Type B pancreatic cell (in vitro differentiated cells): ENCODE measurements around the gene MOSPD3. TPM values are rescaled to one million over a fixed set of nuclear protein-coding genes. Genes with fewer than 3 reads are reported as not detected.

ENCODE experiments used
- DNase-seq: peaks from one replicate; pipeline ENCODE4 v3.0.0; 2021; ENCODE audit warnings: mixed read lengths; ENCODE audit not compliant: unreplicated experiment; ENCODE audit errors: extremely low spot score
- H3K27ac Mint-ChIP-seq: 2 replicates; pipeline ENCODE4 v1.8.0; 2021; ENCODE audit warnings: mild to moderate bottlenecking, mixed read lengths
- H3K27me3 Mint-ChIP-seq: 2 replicates; pipeline ENCODE4 v1.8.0; 2021; ENCODE audit warnings: mixed read lengths
- H3K36me3 Mint-ChIP-seq: 2 replicates; pipeline ENCODE4 v1.8.0; 2021; ENCODE audit warnings: mixed read lengths
- H3K4me1 Mint-ChIP-seq: one replicate; pipeline ENCODE4 v1.8.0; 2021; ENCODE audit warnings: mixed read lengths; ENCODE audit not compliant: unreplicated experiment
- H3K4me3 Mint-ChIP-seq: 2 replicates; pipeline ENCODE4 v1.8.0; 2021; ENCODE audit warnings: mild to moderate bottlenecking, mixed read lengths
- H3K9me3 Mint-ChIP-seq: 2 replicates; pipeline ENCODE4 v1.8.0; 2021; ENCODE audit warnings: mixed read lengths
- CTCF ChIP-seq: fragments of 200-600 bp; sonication (generic); conservative IDR thresholded peaks from 2 replicates; pipeline ENCODE4 v1.5.0; 2021; ENCODE audit warnings: antibody characterized with exemption, mild to moderate bottlenecking
- total RNA-seq: library from RNA; stranded (reverse); gene quantifications from 2 replicates; pipeline ENCODE4 v1.2.1, GENCODE V29; 2021; ENCODE audit warnings: low replicate concordance

The MOSPD3 gene
- total RNA-seq, 1 donor from 2014 or later: 28.3 TPM

DNA sequence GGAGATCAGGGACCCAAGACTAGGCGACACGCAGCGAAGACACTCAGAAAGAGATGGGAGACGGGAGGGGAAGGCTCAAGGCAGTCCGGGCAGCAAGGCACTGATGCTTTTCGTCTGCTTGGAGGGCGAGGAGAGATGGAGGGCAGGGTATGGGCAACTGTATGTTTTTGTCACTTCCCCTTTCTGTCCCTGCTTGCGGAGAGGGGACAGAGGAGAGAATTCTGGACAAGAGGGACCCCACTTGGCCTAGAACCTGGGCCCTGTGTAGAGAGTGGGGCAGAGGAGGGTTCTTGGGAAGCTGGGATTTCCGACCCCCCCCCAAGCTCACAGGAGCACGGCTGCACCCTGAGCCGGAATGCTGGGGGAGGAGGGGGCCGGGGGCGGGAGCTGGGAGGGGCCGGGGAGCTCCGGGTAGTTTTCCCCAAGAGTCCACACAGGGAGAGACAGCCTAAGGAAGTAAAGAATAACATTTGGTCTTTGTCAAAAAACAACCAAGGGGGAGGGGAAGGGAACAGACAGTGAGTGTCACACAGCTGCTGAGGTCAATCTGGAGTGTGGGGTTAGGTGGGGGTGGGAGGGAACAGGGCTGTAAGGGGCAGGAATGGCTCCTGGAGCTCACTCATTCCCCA is 28.2 kb upstream of the MOSPD3 start:
- Mint-ChIP-seq H3K4me1 (peaks cover 15% of the 10 kb centered on the region), H3K9me3 (no peaks in the 10 kb centered on the region), H3K27ac (peak overlapping the region; percentile 99), H3K4me3 (peak overlapping the region; percentile 97), H3K36me3 (no peaks in the 10 kb centered on the region), H3K27me3 (peaks cover 1% of the 10 kb centered on the region)
- DNase-seq: no peak
- TF ChIP-seq CTCF: no peak

GRCh38 chr7:100584683-100585510 is 27.4 kb upstream of the MOSPD3 start:
- DNase-seq: no peak
- Mint-ChIP-seq H3K27me3 (peaks cover 3% of the 10 kb centered on the region), H3K9me3 (no peaks in the 10 kb centered on the region), H3K27ac (peak overlapping the region; percentile 99), H3K36me3 (no peaks in the 10 kb centered on the region), H3K4me1 (peaks cover 23% of the 10 kb centered on the region), H3K4me3 (peak overlapping the region; percentile 97)
- TF ChIP-seq CTCF: no peak

GRCh38 chr7:100585511-100586265 is 26.7 kb upstream of the MOSPD3 start, which contains the start of gene LRCH4:
LRCH4 (minus strand) TSS chr7:100586129; CDS start chr7:100586100, 29 bp downstream.
- H3K27ac Mint-ChIP-seq: peak within 1 kb of the TSS; percentile 99

DNA sequence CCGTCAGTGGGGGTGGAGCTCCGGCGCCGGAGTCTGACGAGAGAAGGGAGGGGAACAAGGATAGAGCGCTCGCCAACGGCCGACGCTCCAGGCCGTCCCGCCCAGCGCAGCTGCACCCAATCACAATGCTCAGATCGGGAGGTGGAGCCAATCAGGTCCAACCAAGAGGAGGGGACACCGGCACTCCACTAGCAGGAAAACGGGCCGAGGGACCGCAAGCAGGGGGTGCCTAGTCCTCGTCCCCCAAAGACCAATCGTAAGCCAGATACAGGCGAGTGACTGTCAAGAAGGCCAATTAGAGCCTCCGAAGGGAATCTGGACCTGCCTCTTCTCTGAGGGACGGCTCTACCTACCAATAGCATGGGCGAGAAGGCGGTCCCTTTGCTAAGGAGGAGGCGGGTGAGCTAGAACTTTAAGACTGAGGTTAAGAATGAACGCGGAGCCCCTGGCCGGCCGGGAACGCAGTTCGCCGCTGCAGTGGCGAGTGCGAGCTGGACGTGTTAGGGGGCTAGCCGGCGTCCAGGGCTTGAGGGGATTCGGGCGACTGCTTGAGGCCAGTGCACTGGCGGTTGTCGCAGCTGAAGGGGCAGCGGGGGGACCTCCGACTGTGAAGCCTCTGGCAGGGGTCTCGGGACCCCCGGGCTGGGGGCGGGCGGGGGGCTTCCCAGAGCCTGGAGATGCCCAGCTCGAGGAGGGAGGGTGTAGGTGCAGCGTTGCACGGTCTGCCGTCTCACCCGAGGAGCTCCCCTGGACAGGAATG is 25.9 kb upstream of the MOSPD3 start, which contains the start of gene FBXO24:
Gene FBXO24 (plus strand): TSS at position 63 of the 760 bp plus-strand sequence. CDS start 298 bp downstream, at position 361.
- peak within 1 kb of the TSS; percentile 99 for H3K27ac Mint-ChIP-seq
- H3K4me1 Mint-ChIP-seq: peaks cover 30% of the 10 kb centered on the region
- TF ChIP-seq CTCF: no peak
- peaks cover 8% of the 10 kb centered on the region for H3K27me3 Mint-ChIP-seq
- peak within 1 kb of the TSS; percentile 97 for H3K4me3 Mint-ChIP-seq
- peak; percentile 100 for DNase-seq
- no peaks in the 10 kb centered on the region for H3K9me3 Mint-ChIP-seq
- H3K36me3 Mint-ChIP-seq: no peaks in the 10 kb centered on the region

More at GRCh38 chr7:100585511-100586265, 26.7 kb upstream of the MOSPD3 start, which contains the start of gene LRCH4:
- Mint-ChIP-seq H3K27me3 (peaks cover 8% of the 10 kb centered on the region), H3K4me1 (peaks cover 30% of the 10 kb centered on the region), H3K9me3 (no peaks in the 10 kb centered on the region), H3K36me3 (no peaks in the 10 kb centered on the region), H3K4me3 (peak within 1 kb of the TSS; percentile 97)
- TF ChIP-seq CTCF: no peak
- no peak for DNase-seq

DNA sequence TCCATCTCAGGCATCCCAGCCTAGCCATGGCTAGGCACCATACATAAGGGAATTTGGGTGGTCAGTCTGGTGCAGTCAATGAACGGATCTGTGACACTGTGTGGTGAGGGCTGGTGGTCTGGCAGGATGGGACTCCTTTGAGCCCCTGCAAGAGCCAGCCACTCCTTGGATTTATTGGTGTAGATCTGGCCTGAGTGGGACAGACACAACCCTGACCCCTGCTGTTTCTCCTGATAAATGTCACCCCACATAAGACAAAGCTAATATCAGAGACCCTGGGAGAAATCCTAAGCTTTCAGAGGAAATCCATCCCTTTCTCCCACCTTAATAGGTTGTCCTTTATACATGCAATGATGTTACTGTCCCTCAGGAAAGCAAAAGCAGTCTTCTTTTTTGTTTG is 23.9 kb upstream of the MOSPD3 start:
- no peaks in the 10 kb centered on the region for H3K36me3 Mint-ChIP-seq
- peak overlapping the region; percentile 34 for H3K27ac Mint-ChIP-seq
- peaks cover 30% of the 10 kb centered on the region for H3K4me1 Mint-ChIP-seq
- peak; percentile 53 for TF ChIP-seq CTCF
- DNase-seq: no peak
- H3K27me3 Mint-ChIP-seq: peaks cover 8% of the 10 kb centered on the region
- no peaks in the 10 kb centered on the region for H3K9me3 Mint-ChIP-seq
- H3K4me3 Mint-ChIP-seq: peak overlapping the region; percentile 79
